Neural crest cell (in vitro differentiated cells): ENCODE data around the gene NUTM2F. TPM values are rescaled to one million over a fixed set of nuclear protein-coding genes. Genes with fewer than 3 reads are reported as not detected.
"Not testable (repeated sequence)": the region's sequence is repeated elsewhere in the genome, so short reads cannot be mapped to it uniquely, and the experiment has no call there.

Experiments
- DNase-seq: peaks from one replicate; pipeline ENCODE4 v3.0.0; 2021; ENCODE audit warnings: low read depth, mixed read lengths, low spot score
- H3K27ac Mint-ChIP-seq: one replicate; pipeline ENCODE4 v1.8.0; 2021; ENCODE audit warnings: mild to moderate bottlenecking, mixed read lengths; ENCODE audit not compliant: unreplicated experiment
- H3K27me3 Mint-ChIP-seq: 2 replicates; pipeline ENCODE4 v1.8.0; 2021; ENCODE audit warnings: low read depth, mild to moderate bottlenecking, mixed read lengths
- H3K36me3 Mint-ChIP-seq: 2 replicates; pipeline ENCODE4 v1.8.0; 2021; ENCODE audit warnings: low read depth, mild to moderate bottlenecking, mixed read lengths
- H3K4me1 Mint-ChIP-seq: 2 replicates; pipeline ENCODE4 v1.8.0; 2021; ENCODE audit warnings: mixed read lengths
- H3K4me3 Mint-ChIP-seq: one replicate; pipeline ENCODE4 v1.8.0; 2021; ENCODE audit warnings: mild to moderate bottlenecking, mixed read lengths
- H3K9me3 Mint-ChIP-seq: 2 replicates; pipeline ENCODE4 v1.8.0; 2021; ENCODE audit warnings: mixed read lengths
- long read RNA-seq: library from polyadenylated mRNA; unstranded; transcript quantifications from one replicate; pipeline ENCODE4 v2.0.0, GENCODE V29; 2020
- total RNA-seq: library from RNA; stranded (reverse); gene quantifications from 2 replicates; pipeline ENCODE4 v1.2.1, GENCODE V29; 2021

Gene NUTM2F, protein sequence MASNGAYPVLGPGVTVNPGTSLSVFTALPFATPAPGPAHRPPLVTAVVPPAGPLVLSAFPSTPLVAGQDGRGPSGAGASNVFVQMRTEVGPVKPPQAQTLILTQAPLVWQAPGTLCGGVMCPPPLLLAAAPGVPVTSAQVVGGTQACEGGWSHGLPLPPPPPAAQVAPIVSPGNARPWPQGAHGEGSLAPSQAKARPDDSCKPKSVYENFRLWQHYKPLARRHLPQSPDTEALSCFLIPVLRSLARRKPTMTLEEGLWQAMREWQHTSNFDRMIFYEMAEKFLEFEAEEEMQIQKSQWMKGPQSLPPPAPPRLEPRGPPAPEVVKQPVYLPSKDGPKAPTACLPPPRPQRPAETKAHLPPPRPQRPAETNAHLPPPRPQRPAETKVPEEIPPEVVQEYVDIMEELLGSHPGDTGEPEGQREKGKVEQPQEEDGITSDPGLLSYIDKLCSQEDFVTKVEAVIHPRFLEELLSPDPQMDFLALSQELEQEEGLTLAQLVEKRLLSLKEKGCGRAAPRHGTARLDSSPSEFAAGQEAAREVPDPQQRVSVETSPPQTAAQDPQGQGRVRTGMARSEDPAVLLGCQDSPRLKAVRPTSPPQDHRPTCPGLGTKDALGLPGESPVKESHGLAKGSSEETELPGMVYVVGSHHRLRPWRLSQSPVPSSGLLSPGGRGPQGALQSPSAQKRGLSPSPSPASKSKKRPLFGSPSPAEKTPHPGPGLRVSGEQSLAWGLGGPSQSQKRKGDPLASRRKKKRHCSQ
- 0.09 TPM in 1 of 2 replicates, not detected in the other for total RNA-seq
- long read RNA-seq: 0 reads

DNA sequence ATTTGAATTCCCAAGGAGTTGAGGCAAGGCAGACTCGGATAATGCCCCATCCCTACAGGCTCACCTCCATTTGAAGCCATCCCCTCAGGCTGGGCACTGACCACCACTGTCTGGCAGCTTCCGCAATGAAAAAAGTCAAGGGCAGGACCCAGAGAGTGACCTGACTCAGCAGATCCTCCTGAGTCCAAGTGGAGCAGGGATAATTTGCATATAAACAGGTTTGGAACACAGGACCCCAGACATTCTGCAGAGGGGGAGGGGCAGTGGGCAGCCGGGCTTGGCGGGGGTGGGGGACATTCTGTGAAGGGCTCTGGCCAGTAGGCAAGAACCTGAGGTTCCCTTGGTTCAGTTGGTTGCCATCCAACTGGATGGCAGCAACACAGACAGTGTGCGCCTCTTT lies at the start of gene NUTM2F:
Gene NUTM2F (minus strand): TSS at position 101 of the 400 bp plus-strand sequence. CDS start 21 bp downstream, at position 80.
- not testable (repeated sequence) for H3K27me3 Mint-ChIP-seq, H3K4me1 Mint-ChIP-seq, H3K9me3 Mint-ChIP-seq, H3K4me3 Mint-ChIP-seq, H3K27ac Mint-ChIP-seq, DNase-seq, H3K36me3 Mint-ChIP-seq

GRCh38 chr9:94375197-94375596 lies 46.8 kb upstream of the NUTM2F start:
- not testable (repeated sequence) for H3K36me3 Mint-ChIP-seq, DNase-seq
- H3K27ac Mint-ChIP-seq: peak overlapping the region; percentile 57

DNA sequence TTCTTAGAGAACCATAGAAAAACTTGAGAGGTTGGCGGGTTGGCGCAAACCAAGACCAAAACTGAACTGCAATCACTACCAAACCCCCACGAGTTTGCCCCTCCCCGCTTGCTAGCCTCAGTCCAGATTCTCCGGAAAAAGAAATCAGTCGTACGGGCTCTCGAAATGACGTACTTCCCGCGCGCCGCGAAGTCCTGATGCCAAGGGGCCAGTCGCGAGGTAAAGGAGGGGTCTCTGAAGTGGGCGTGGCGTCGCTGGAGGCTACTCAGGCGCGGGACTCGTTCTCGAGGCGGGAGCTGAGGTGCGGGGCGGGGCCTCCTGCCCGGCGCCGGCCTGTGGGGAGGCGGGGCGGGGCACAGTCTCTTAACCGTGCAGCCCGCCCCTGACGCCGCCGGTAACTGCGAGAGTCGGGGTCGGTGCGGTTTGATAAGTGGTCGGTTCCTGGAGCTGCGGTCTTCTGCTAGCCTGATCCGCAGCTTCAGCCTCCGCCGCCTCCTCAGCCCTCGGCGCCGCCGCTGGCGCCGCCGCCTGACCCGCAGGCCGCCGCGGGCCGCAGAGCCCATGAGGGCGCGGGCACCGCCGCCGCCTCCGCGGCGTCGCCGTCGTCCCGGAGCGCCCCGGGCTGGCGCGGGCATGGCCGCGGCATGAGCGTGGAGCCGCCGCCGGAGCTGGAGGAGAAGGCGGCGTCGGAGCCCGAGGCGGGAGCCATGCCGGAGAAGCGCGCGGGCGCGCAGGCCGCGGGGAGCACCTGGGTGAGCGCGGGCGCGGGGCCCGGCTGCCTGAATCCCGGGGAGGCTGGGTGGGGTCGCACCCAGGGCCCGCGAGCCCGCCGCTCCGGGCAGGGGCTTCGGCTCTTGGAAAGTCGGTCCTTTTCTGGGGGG lies 46.0 kb upstream of the NUTM2F start:
- H3K9me3 Mint-ChIP-seq, H3K4me1 Mint-ChIP-seq, H3K36me3 Mint-ChIP-seq: not testable (repeated sequence)
- peak overlapping the region; percentile 19 for H3K27ac Mint-ChIP-seq
- peak overlapping the region; percentile 91 for H3K4me3 Mint-ChIP-seq
- peaks cover 32% of the 10 kb centered on the region for H3K27me3 Mint-ChIP-seq
- DNase-seq: peak; percentile 78

More at GRCh38 chr9:94375197-94375596, 46.8 kb upstream of the NUTM2F start:
- Mint-ChIP-seq H3K4me3 (peak overlapping the region; percentile 91), H3K27me3 (peaks cover 27% of the 10 kb centered on the region)
- H3K4me1 Mint-ChIP-seq, H3K9me3 Mint-ChIP-seq: not testable (repeated sequence)

DNA sequence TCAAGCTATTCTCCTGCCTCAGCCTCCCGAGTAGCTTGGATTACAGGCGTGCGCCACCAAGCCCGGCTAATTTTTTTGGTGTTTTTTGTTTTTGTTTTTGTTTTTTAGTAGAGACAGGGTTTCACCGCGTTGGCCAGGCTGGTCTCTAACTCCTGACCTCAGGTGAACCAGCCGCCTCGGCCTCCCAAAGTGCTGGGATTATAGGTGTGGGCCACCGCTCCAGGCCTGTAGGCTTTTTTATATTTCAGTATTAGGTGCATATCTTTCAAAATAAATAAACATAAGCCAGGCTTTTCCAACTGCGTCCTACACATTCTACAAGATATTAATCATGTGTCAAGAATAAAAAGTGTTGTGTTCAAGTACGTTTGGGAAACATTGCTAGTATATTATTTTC lies 45.3 kb upstream of the NUTM2F start:
- not testable (repeated sequence) for H3K36me3 Mint-ChIP-seq, DNase-seq, H3K4me1 Mint-ChIP-seq, H3K9me3 Mint-ChIP-seq
- peak overlapping the region; percentile 86 for H3K4me3 Mint-ChIP-seq
- peaks cover 35% of the 10 kb centered on the region for H3K27me3 Mint-ChIP-seq
- H3K27ac Mint-ChIP-seq: peak overlapping the region; percentile 19

DNA sequence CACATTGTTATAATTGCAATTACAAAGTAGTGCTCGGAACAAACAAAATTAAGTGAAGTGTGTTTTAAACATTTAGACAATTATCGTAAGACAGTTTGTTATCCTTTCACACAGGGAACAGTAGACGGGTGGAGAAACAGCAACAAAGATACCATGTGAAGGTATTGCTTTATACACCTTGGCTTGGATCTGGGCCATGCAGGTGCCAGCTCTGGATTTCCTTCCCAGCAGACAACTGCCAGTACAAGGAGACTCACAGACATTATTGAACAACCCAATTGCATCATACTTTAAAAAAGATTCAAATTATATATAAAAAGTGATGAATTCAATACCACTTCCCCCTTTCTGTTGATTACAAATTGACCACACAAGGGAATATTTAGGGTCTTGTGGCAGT lies 41.8 kb upstream of the NUTM2F start:
- not testable (repeated sequence) for DNase-seq, H3K4me3 Mint-ChIP-seq, H3K4me1 Mint-ChIP-seq, H3K9me3 Mint-ChIP-seq, H3K27ac Mint-ChIP-seq, H3K36me3 Mint-ChIP-seq
- H3K27me3 Mint-ChIP-seq: peaks cover 45% of the 10 kb centered on the region

DNA sequence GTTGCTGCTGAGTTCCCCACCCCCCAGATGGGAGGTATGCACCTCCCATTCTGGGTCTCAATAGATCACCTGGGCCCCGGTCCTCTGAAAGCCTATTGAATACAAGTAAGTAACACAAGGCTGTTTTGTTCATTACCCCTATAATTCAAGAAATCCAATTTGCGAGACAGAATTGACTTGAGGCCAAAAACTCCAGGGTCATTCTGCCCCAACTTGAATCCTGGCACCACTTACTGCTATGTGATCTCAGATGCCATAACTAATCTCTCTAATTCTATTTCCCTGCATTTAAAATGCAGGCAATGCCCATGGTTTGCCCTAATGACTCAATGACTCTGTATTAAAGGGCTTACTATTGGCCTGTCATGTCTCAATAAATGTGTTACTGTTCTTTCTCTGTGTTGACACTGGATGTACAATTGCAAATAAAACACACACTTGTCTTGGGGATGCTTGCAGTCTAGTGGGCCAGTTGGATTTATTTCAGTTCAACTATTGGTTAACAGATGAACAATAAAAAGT lies 35.7 kb upstream of the NUTM2F start:
- H3K27ac Mint-ChIP-seq: not testable (repeated sequence)

DNA sequence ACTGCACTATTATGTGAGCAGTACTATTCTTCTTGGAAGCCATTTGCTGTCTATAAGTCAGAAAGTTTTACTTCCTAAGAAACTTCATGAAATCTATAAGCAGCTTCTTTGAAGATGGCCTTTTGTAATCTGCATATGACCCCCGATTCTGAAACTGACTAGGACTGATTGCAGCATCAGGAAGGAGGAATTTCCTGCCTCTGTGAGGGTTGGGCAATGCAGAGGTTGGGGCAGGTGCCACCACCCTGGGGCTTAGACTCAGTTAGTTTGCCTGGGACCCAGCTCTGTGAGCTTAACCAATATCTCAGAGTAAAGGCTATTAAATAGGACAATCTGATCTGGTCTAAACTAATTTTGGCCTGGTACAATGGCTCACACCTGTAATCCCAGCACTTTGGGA lies 28.7 kb upstream of the NUTM2F start:
- H3K27me3 Mint-ChIP-seq, H3K4me1 Mint-ChIP-seq, H3K27ac Mint-ChIP-seq, H3K9me3 Mint-ChIP-seq, H3K36me3 Mint-ChIP-seq, DNase-seq, H3K4me3 Mint-ChIP-seq: not testable (repeated sequence)

More for the DNA sequence above, 35.7 kb upstream of the NUTM2F start:
- not testable (repeated sequence) for H3K4me1 Mint-ChIP-seq, H3K9me3 Mint-ChIP-seq, H3K4me3 Mint-ChIP-seq, H3K36me3 Mint-ChIP-seq, DNase-seq
- peaks cover 14% of the 10 kb centered on the region for H3K27me3 Mint-ChIP-seq

GRCh38 chr9:94351901-94352723 lies 23.7 kb upstream of the NUTM2F start:
- not testable (repeated sequence) for H3K36me3 Mint-ChIP-seq, H3K4me3 Mint-ChIP-seq, H3K4me1 Mint-ChIP-seq, DNase-seq, H3K27ac Mint-ChIP-seq, H3K9me3 Mint-ChIP-seq, H3K27me3 Mint-ChIP-seq

DNA sequence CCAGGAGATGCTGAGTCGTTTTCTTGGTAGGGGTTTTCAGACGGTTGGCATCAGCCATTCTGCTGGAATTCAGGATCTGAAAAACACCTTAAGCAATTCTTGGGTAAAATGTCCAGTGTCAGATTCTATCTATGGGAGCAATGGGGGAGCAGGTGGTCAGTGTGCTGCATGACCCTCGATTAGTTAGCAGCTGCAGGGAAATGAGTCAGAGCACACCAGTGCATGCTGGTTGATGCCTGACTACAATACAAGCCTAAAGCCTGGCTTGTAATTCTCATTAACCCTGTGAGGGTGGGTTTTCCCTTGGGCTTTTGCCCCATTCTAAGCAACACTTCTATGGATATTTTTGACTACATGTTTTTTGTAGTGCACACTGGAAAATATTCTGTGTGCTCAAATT lies 20.3 kb upstream of the NUTM2F start:
- H3K27me3 Mint-ChIP-seq, H3K4me3 Mint-ChIP-seq, H3K9me3 Mint-ChIP-seq, H3K27ac Mint-ChIP-seq, DNase-seq, H3K4me1 Mint-ChIP-seq, H3K36me3 Mint-ChIP-seq: not testable (repeated sequence)

GRCh38 chr9:94347451-94347850 lies 19.0 kb upstream of the NUTM2F start:
- not testable (repeated sequence) for H3K4me1 Mint-ChIP-seq, DNase-seq, H3K36me3 Mint-ChIP-seq, H3K27ac Mint-ChIP-seq, H3K27me3 Mint-ChIP-seq, H3K9me3 Mint-ChIP-seq, H3K4me3 Mint-ChIP-seq

DNA sequence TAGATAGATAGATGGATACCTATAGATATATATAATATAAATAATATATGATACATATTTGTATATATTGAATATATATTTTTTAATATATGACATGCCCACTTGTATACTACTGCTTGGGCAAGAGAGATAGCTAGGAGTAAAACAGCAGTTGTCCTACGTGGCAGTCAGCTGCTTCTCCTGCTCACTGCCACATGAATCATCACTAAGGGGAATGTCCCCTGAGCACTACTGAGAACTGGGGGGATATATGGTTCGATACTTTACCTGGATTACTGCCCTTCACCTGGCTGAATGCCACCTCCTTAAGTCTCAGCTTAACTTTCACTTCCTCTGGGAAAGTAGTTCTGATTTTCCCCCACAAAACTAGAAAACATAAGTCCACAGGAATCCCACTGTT lies 13.3 kb upstream of the NUTM2F start:
- not testable (repeated sequence) for H3K27me3 Mint-ChIP-seq, DNase-seq, H3K4me1 Mint-ChIP-seq, H3K4me3 Mint-ChIP-seq, H3K36me3 Mint-ChIP-seq, H3K27ac Mint-ChIP-seq, H3K9me3 Mint-ChIP-seq

DNA sequence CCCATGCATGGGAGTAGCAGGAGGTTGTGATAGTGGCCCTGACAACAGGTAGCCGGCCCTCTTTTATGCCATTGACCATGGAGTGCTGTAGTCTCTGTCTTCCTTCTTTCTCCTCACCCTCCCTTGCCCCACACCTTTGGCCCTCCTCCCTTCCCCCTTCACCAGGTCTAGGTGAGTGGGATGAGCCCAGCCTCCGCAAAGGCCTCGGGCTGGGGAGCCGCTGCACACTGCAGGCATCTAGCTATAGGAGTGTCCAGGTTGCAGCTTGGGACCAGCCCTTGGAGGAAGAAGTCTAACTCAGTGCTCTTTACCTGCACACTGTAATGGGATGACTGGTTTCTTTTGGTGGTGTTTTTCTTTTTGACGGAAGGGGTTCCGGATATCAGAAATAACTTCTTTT lies 12.3 kb upstream of the NUTM2F start:
- not testable (repeated sequence) for DNase-seq

More for the DNA sequence above, 12.3 kb upstream of the NUTM2F start:
- not testable (repeated sequence) for H3K4me1 Mint-ChIP-seq, H3K9me3 Mint-ChIP-seq, H3K36me3 Mint-ChIP-seq, H3K27me3 Mint-ChIP-seq, H3K27ac Mint-ChIP-seq, H3K4me3 Mint-ChIP-seq
